ENCODE measurements around the gene DIRAS2. TPM values are rescaled to one million over a fixed set of nuclear protein-coding genes. Genes with fewer than 3 reads are reported as not detected.
"Not testable (repeated sequence)": the region's sequence is repeated elsewhere in the genome, so short reads cannot be mapped to it uniquely, and the experiment has no call there.

The DIRAS2 gene, protein sequence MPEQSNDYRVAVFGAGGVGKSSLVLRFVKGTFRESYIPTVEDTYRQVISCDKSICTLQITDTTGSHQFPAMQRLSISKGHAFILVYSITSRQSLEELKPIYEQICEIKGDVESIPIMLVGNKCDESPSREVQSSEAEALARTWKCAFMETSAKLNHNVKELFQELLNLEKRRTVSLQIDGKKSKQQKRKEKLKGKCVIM
- 1 to 10 TPM; 4.7 to 8.1 (median 4.9) TPM for polyA plus RNA-seq (ENCODE audit: insufficient read length in 3 of 3)
- long read RNA-seq, donor 1, full-length matches to known transcripts, result 2 of 2 reads
- long read RNA-seq, donor 1, partial matches to known transcripts, result 0 of 2 reads
- long read RNA-seq, donor 1, other reads (novel, unspliced or antisense), result 0 of 2 reads
- long read RNA-seq, donor 2, full-length matches to known transcripts, result 1 of 1 reads
- long read RNA-seq, donor 2, partial matches to known transcripts, result 0 of 1 reads
- long read RNA-seq, donor 2, other reads (novel, unspliced or antisense), result 0 of 1 reads
- long read RNA-seq, donor 3, full-length matches to known transcripts, result 2 of 2 reads
- long read RNA-seq, donor 3, partial matches to known transcripts, result 0 of 2 reads
- long read RNA-seq, donor 3, other reads (novel, unspliced or antisense), result 0 of 2 reads
- long read RNA-seq, donor 4, full-length matches to known transcripts, result 2 of 2 reads
- long read RNA-seq, donor 4, partial matches to known transcripts, result 0 of 2 reads
- long read RNA-seq, donor 4, other reads (novel, unspliced or antisense), result 0 of 2 reads
- long read RNA-seq, donor 5, full-length matches to known transcripts, result 2 of 2 reads
- long read RNA-seq, donor 5, partial matches to known transcripts, result 0 of 2 reads
- long read RNA-seq, donor 5, other reads (novel, unspliced or antisense), result 0 of 2 reads
- long read RNA-seq, donor 6, result 0 reads
- long read RNA-seq, donor 7, full-length matches to known transcripts, result 2 of 2 reads
- long read RNA-seq, donor 7, partial matches to known transcripts, result 0 of 2 reads
- long read RNA-seq, donor 7, other reads (novel, unspliced or antisense), result 0 of 2 reads
- long read RNA-seq, donor 8, result 0 reads
- long read RNA-seq, donor 9, full-length matches to known transcripts, result 2 of 2 reads
- long read RNA-seq, donor 9, partial matches to known transcripts, result 0 of 2 reads
- long read RNA-seq, donor 9, other reads (novel, unspliced or antisense), result 0 of 2 reads
- long read RNA-seq, donor 10, result 0 reads
- long read RNA-seq, donor 11, result 0 reads
- long read RNA-seq, donor 12, full-length matches to known transcripts, result 6 of 6 reads
- long read RNA-seq, donor 12, partial matches to known transcripts, result 0 of 6 reads
- long read RNA-seq, donor 12, other reads (novel, unspliced or antisense), result 0 of 6 reads
- long read RNA-seq, donor 13, full-length matches to known transcripts, result 2 of 2 reads
- long read RNA-seq, donor 13, partial matches to known transcripts, result 0 of 2 reads
- long read RNA-seq, donor 13, other reads (novel, unspliced or antisense), result 0 of 2 reads
- long read RNA-seq, donor 14, result 0 reads
- long read RNA-seq, donor 15, full-length matches to known transcripts, result 1 of 1 reads
- long read RNA-seq, donor 15, partial matches to known transcripts, result 0 of 1 reads
- long read RNA-seq, donor 15, other reads (novel, unspliced or antisense), result 0 of 1 reads
- long read RNA-seq, donor 16, full-length matches to known transcripts, result 2 of 2 reads
- long read RNA-seq, donor 16, partial matches to known transcripts, result 0 of 2 reads
- long read RNA-seq, donor 16, other reads (novel, unspliced or antisense), result 0 of 2 reads

DNA sequence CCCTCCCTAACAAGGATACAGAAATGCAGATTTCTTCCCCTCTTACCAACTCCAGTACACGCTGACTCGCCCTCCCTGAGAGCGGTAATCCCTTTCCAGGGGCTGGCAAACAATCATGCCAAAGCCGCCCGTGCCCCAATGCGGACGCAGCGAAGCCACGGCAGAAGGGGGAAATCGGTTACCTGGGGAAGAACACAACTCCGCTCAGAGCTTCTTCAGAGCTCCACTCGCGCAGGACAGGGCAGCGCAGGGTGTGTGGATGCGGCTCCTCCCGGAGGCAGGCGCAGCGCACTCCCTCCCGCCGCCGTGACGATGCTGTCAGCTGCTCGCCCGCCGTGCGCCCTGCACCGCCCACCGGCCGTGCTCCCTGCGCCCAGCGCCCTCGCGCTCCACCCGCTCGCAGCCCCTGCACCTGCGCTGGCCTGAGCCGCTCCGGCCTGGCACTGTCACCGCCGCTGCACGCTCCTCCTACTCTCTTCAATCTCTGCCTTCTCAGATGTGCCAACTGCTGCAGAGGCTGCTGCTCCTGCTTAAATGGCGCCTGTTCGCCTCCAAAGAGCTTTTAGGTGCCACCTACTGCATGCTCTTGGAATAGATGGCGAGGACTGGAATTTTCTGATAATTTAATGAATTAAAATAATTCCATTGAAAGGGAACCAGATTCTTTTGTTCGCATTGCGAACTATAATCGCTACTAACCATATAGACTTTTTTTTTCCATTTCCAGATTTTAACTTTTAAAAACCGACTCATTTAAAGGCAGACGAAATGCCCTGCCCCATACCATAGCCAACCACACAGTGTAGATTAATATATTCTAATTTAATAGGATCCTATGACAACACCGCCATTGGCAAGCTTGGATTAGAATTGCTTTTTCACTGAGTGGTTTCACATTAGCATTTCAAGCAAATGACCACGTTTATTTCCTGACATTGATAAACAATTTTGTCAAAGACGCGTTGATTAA, at the start of gene DIRAS2:
Gene DIRAS2 (minus strand): TSS at position 255 of the 970 bp plus-strand sequence. CDS start 28,997 bp downstream, outside the sequence.
- DNase-seq, result peak; percentile 72

DNA sequence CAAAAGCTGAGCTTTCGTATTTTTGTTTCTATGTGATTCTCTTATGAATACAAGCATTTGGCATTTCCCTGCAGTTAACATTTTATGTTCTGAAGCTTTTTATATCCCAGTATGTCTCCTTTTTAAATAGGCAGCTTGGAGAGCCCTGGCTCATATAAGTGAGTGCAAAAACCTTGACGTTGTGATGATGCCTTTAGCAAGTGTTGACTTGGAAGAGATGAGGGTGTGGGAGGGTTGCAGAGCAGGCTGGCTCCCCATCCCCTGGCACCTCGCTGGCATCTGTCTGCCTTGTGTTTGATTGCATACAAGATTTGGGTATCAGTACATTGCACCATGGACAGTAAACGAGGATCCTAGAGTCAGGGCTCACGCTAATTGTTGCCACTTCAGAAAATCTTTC, 42.1 kb upstream of the DIRAS2 start:
- DNase-seq, result no peak

DNA sequence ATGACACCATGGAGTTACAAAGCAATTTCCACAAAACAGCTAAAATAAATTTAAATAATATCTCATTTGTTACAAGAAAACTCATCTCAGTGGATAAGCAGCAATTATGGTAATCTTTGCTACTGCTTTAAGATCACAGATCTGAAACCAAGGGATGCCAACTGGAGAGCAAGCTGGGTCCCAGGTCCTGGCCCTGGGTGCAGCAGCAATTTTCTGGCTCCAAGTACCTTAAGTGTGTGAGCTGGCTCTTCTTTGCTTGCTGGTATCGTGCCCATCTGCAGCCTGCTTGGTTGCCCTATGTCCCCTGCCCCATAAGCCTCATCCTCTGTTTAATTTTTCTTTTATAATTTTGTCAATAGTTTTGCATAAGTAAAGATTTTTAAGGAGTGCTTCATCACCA, 41.5 kb upstream of the DIRAS2 start:
- DNase-seq, result no peak

DNA sequence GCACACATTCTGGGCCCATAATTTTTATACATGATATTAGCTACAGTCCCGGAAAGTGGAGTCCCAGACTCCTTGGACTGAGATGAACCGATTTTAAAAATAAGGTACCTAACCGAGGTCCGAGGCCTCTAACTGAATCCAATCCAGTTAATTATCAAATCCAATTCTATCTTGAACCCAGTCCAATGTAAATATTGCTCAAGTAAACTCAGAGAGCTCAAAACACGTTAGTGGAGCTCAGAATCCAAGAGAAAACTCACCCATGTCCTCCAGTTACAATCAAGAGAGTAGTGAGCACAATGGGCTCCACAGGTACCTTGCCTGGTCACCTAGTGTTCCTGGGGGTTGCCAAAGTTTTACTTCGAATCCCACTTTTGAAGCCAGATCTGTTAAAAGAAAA, 37.9 kb upstream of the DIRAS2 start:
- DNase-seq, result no peak

DNA sequence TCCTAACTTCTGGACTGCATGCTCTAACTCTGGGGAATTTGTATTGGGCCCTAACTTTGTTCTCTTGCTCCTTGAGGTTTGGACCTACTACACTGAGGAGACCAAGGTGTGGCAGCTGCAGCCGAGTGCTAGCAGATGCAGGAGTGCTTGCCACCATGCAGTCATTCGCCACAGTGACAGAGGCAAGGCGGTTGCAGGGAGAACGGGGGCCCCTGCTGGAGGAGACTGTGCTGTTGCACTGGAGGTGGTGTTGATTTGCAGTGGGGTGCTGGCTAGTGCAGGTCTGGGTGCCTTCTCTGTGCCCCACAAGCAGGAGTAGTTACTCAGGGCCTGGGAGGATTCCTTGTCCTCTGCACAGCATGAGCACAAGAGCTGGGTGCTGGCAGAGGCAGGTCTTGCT, 22.4 kb upstream of the DIRAS2 start:
- DNase-seq, result no peak

DNA sequence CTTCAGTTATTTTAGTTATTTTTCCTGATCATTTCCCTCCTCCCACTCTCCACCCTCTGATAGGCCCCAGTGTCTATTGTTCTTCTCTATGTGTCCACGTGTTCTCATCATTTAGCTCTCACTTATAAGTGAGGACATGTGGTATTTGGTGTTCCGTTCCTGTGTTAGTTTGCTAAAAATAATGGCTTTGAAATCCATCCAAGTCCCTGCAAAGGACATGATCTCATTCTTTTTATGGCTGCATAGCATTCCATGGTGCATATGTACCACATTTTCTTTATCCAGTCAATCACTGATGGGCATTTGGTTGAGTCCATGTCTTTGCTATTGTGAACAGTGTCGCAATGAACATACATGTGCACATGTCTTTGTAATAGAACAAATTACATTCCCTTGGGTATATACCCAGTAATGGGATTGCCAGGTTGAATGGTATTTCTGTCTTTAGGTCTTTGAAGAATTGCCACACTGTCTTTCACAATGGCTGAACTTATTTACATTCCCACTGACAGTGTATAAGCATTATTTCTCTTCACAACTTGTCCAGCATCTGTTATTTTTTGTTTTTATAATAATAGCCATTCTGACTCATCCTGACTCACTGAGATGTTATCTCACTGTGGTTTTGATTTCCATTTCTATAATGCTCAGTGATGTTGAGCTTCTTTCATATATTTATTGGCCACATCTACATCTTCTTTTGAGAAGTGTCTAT, 17.2 kb upstream of the DIRAS2 start:
- no peak for DNase-seq

DNA sequence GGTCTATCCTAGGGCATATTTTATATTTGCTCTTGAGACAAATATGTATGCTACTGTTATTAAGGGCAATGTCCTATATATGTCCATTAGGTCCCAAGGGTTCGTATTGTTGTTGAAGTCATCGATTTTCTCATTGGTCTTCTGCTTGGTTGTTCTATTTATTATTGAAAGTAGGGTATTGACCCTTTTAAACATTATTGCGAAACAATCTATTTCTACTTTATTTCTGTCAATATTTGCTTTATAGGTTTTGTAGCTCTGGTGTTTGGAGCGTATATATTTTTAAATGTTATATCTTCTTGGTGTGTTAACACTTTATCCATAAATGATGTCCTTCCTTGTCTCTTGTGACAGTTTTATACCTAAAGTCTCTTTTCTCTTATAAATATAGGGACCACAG, 16.2 kb upstream of the DIRAS2 start:
- DNase-seq, result no peak

DNA sequence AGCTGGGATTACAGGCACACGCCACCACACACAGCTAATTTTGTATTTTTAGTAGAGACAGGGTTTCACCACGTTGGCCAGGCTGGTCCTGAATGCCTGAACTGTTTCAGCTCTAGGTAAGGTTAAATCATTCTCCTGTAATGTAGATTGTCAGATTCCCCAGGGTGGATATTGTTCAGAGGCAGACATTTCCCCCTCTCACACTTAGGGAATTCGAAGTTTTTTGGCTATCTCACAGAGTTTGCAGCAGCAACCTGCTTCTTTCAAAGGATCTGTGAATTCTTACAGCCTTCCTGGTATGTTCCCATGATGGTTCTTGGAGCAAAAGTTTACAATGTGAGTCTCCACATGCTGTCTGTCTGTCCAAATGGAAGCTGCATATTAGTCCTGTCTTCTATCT, 15.6 kb upstream of the DIRAS2 start:
- no peak for DNase-seq

DNA sequence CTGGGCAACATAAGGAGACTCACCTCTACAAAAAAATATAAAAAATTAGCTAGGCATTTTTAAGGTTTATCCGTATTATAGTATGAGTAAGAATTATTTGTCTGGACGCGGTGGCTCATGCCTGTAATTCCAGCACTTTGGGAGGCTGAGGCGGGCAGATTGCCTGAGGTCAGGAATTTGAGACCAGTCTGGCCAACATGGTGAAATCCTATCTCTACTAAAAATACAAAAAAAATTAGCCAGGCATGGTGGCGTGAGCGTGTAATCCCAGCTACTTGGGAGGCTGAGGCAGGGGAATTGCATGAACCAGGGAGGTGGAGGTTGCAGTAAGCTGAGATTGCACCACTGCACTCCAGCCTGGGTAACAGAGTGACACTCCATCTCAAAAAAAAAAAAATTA, 14.3 kb upstream of the DIRAS2 start:
- DNase-seq, result not testable (repeated sequence)

DNA sequence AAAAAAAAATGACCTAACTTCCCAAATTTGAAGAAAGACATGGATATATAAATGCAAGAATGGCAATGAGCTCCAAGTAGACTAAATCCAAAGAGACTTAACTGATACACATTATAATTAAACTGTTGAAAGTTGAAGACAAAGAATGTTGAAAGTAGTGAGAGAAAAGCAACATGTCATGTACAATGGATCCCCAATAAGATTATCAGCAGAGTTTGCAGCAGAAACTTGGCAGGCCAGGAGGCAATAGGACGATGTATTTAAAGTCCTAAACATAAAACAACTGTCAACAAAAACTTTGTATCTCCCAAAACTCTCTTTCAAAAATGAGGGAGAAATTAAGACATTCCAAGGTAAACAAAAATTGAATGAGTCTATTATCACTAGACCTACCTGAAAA, 8.6 kb upstream of the DIRAS2 start:
- no peak for DNase-seq

DNA sequence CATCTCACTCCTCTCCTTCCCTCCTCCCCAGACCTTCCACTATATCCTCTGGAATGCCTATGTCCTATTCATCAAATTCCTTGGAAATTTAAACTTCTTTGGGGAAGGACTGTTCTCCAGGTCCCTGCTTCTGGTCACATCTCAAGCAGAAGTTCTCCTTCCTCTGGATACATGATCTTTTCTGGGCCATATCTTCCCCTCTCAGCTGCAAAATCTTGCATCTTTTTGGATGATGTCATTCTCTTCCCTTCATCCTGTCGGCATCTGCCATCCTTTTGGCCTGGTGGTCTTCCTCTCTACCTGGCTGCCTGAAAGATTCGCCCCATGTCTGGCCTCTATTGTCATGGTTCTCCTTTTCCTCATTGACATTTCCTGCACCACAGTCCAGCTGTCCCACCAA, 5.2 kb upstream of the DIRAS2 start:
- no peak for DNase-seq

DNA sequence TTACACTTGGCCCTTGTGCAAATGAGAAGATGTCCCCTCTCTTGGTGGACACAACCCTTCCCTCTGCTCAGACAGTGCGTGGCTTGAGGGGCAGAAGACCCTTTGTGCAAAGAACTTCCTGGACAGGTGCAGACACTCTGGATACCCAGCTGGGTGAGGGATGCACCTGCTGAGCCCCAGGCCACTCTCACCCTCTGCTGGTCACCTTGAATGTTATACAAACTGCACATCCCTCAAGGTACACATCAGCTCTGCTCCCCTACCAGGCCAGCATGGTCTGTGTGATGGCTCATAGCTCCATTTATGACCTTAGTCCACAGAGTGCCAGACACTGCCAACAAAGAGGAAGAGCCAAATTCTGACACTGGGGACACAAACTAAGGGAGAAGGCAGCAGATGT, 3.1 kb upstream of the DIRAS2 start:
- DNase-seq, result no peak

DNA sequence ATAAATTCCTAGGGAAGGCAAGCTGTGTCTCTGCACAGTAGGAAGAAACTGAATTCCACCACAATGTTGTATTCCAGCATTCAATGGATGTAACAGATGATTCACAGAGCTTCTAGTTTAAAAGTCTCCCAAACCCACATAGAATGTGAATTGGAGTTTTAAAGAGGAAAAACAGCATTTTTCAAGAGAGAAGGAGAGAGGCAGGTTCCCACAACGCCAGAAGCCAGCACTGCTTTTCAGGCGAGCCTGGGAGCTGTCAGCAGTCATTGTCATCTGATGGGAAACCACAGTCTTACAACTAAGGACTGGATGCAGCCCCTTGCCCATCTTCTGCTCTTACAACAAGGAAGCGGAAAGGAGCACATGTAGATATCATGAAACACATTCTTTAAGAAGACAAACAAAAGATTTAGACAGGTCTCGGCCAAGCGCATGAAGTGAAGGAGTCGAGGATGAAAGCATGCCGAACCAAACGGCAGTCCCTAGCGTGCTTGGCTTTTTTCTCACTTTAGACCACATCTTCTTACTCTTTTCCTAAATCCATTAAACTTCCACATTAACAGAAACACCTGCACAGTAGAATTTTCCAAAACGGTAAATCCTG, 638 bp downstream of the DIRAS2 start:
- peak; percentile 2 for DNase-seq

DNA sequence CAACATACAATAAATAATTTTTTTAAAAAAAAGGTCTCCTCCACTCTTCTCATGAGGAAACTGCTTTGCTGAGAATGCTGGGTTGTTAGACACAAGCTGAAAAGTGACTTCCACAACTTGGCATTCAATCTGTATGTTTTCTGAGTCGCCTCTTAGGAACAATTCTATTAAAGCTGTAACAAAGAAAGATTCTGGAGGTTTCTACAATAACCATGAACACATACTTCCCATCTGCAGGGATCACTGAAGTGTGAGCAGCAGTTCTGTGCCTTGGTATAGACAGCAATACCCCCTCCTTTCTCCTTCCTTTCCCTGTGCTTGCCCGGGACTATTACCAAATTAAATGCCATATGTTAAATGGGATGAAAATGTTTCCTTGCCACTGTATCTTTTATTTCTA, 1.5 kb downstream of the DIRAS2 start:
- no peak for DNase-seq

DNA sequence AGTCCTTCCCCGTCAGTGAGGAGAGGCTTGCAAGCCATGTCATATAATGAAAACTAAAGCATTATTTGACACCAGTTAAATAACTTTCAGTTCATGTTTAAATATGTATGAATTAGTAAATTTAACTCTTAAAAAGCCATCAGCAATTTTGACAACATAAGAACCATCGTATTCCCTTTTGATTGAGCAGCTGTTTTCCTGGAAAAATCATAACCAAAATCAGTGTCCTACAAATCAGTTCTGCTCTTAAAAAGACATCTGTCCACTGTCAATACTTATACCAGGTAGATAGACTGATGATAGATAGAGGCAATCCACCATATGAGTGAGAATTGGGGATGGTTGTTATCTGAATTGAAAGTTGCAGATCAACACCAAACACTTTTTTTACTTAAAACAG, 2.3 kb downstream of the DIRAS2 start:
- no peak for DNase-seq

DNA sequence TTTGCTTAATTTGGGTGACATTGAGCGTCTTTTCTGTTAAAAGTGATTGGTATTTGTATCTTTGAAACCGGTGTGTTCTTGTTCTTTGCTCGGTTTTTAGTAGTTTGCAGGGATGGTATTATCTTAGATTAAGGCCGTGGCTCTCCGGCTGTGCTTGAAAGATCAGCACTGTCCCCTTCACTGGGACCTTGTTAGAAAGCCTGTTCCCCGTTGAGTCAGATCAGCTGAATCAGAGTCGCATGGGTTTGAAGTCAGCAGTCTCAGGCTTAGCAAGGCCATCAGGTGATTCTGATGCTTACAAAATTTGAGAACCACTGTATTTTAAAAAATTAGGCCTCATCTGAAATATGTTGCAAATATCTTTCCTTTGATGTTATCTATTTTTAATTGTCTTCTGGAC, 5.0 kb downstream of the DIRAS2 start:
- DNase-seq, result no peak

DNA sequence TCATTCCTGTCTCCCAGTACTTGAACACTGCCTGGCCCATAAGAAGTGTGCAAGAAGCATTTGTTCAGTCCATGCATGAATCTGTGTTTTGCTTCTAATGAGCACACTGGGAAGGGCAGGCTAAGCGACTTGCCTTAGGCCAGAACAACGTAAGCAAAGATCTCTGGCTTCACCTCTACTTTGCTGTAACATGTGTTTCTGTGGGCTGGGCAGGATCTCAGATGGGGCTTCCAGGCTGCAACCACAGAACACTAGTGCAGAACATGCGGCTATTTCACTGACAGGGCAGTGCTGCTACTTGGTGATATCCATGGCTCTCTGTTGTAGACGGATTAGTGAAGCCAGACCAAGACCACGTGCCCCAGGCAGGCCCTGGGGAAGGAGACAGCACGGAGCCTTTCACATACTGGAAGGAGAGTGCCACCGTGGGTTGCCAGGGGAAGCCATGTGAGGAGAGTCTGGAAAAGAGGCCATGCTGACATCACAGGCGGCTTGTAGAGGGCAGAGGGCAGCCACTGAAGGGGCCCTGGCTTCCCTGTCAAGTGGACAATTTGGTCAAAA, 9.9 kb downstream of the DIRAS2 start:
- DNase-seq, result no peak

DNA sequence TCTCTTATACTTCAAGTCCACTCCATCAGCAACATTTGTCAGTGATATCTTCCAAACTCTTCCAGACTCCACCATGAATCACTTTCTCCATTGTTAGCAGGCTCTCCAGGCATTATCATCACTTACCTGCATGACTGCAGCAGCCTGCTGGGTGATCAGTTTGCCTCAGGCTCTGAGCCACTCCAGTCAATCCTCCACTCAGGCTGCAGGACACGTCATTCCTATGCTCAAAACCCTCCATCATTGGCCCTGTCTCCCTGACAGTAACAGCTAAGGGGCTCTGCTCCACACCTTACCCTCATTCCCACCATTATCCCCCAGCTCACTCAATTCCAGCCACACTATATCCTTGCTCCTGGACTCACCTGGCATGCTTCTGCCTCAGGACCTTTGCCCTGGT, 10.7 kb downstream of the DIRAS2 start:
- no peak for DNase-seq
